CD4-positive, alpha-beta T cell treated with Interleukin-21 for 1 hour (primary cell): Measurements from ENCODE around the gene INTS13.
"Not testable (repeated sequence)": the region's sequence is repeated elsewhere in the genome, so short reads cannot be mapped to it uniquely, and the experiment has no call there.

ENCODE experiments used
- DNase-seq: peaks from one replicate; pipeline ENCODE4 v3.0.0-alpha.2; 2020

The INTS13 gene

GRCh38 chr12:26868447-26869103 lies 69.2 kb downstream of the INTS13 start:
- DNase-seq, result no peak

- DNase-seq, result no peak
These were observed 70.7 kb downstream of the INTS13 start for GRCh38 chr12:26867080-26867479.

- DNase-seq, result no peak
These were observed 74.3 kb downstream of the INTS13 start for GRCh38 chr12:26863515-26863914.

GRCh38 chr12:26862787-26863186 lies 75.0 kb downstream of the INTS13 start:
- not testable (repeated sequence) for DNase-seq

- DNase-seq, result no peak
These were observed 76.1 kb downstream of the INTS13 start for GRCh38 chr12:26861690-26862089.

- no peak for DNase-seq
These were observed 80.2 kb downstream of the INTS13 start for GRCh38 chr12:26857465-26858176.

- DNase-seq, result no peak
These were observed 82.4 kb downstream of the INTS13 start for GRCh38 chr12:26855337-26855736.
